HepG2 (cell line): Measurements from ENCODE around the gene DEDD2. TPM values are rescaled to one million over a fixed set of nuclear protein-coding genes. Genes with fewer than 3 reads are reported as not detected.
A peak's percentile ranks its signal among the peaks of the same experiment; 100 is the strongest.

Experiments
- AHR ChIP-seq: IDR thresholded peaks from 2 replicates; pipeline ENCODE4 v1.6.1; 2018; ENCODE audit warnings: missing genetic modification reagents, missing compliant biosample characterization
- CBFB ChIP-seq: sonication (generic); formaldehyde crosslinking; IDR thresholded peaks from 2 replicates; pipeline ENCODE4 v1.4.0; 2020; ENCODE audit warnings: missing genetic modification reagents
- CBX5 ChIP-seq: sonication (generic); formaldehyde crosslinking; IDR thresholded peaks from 2 replicates; pipeline ENCODE4 v1.4.0; 2020; ENCODE audit warnings: missing genetic modification reagents, borderline replicate concordance
- ERF ChIP-seq: IDR thresholded peaks from 2 replicates; pipeline ENCODE4 v1.6.1; 2018; ENCODE audit warnings: missing biosample characterization, missing genetic modification reagents
- KLF9 ChIP-seq: IDR thresholded peaks from 2 replicates; pipeline ENCODE4 v1.6.1; 2016; ENCODE audit warnings: low read depth
- MED13 ChIP-seq: sonication (generic); formaldehyde crosslinking; IDR thresholded peaks from 2 replicates; pipeline ENCODE4 v1.5.0; 2020; ENCODE audit warnings: missing genetic modification reagents
- NFE2L1 ChIP-seq: sonication (generic); formaldehyde crosslinking; IDR thresholded peaks from 2 replicates; pipeline ENCODE4 v1.4.0; 2020; ENCODE audit warnings: missing genetic modification reagents, mild to moderate bottlenecking, borderline replicate concordance
- NFRKB ChIP-seq: fragments of 450-650 bp; IDR thresholded peaks from 2 replicates; pipeline ENCODE4 v1.6.1; 2017
- NONO ChIP-seq, 2 experiments: fragments of 450-650 bp in 1 of 2; sonication (generic) in 1 of 2; formaldehyde crosslinking in 1 of 2; IDR thresholded peaks in 1 of 2; conservative IDR thresholded peaks in 1 of 2; 2 replicates each; pipeline versions ENCODE4 v1.6.1 to v1.8.0; 2017 to 2022; ENCODE audit warnings: mild to moderate bottlenecking in 1 of 2, missing genetic modification reagents in 1 of 2, moderate library complexity in 1 of 2
- NR1H2 ChIP-seq: sonication (generic); formaldehyde crosslinking; IDR thresholded peaks from 2 replicates; pipeline ENCODE4 v1.8.1; 2022; ENCODE audit warnings: low read depth, missing genetic modification reagents, borderline replicate concordance
- TOPORS ChIP-seq: sonication (generic); formaldehyde crosslinking; IDR thresholded peaks from 2 replicates; pipeline ENCODE4 v1.8.0; 2023; ENCODE audit warnings: mild to moderate bottlenecking, missing genetic modification reagents
- ZNF12 ChIP-seq: sonication (generic); formaldehyde crosslinking; IDR thresholded peaks from 2 replicates; pipeline ENCODE4 v1.5.0; 2020; ENCODE audit warnings: missing genetic modification reagents
- ZNF468 ChIP-seq: sonication (generic); formaldehyde crosslinking; IDR thresholded peaks from 2 replicates; pipeline ENCODE4 v1.8.0; 2022; ENCODE audit warnings: mild to moderate bottlenecking, moderate library complexity, missing genetic modification reagents
- ZNF572 ChIP-seq: sonication (generic); formaldehyde crosslinking; IDR thresholded peaks from 2 replicates; pipeline ENCODE4 v1.5.1; 2020; ENCODE audit warnings: mild to moderate bottlenecking, missing genetic modification reagents
- ZNF607 ChIP-seq: sonication (generic); formaldehyde crosslinking; IDR thresholded peaks from 2 replicates; pipeline ENCODE4 v1.5.1; 2020; ENCODE audit warnings: missing genetic modification reagents, mild to moderate bottlenecking, borderline replicate concordance
- ZNF768 ChIP-seq: sonication (generic); formaldehyde crosslinking; IDR thresholded peaks from 2 replicates; pipeline ENCODE4 v1.4.0; 2020; ENCODE audit warnings: missing genetic modification reagents
- polyA plus RNA-seq, 8 experiments: library from polyadenylated mRNA; depleted of rRNA in 3 of 8; stranded (reverse) in 7 of 8; unstranded in 1 of 8; fragments of >200 nt; fragmentation: Illumina TruSeq in 4 of 8; extraction: Trizol in 4 of 8; gene quantifications; 2 replicates each; pipeline versions ENCODE4 v1.2.1 to v1.2.3, GENCODE V29; 2011 to 2016; ENCODE audit warnings: low read depth in 4 of 8, missing spikeins in 1 of 8, mixed read lengths in 1 of 8; ENCODE audit not compliant: insufficient read depth in 1 of 8
- total RNA-seq, 5 experiments: library from RNA; depleted of rRNA; stranded (reverse); fragments of >200 nt; fragmentation: Illumina TruSeq; extraction: Trizol; gene quantifications; 2 replicates each; pipeline ENCODE4 v1.2.3, GENCODE V29; 2016; ENCODE audit warnings: low read depth in 1 of 5
- TF ChIP-seq, protein P1 (sequence below): sonication (generic); formaldehyde crosslinking; IDR thresholded peaks from 2 replicates; pipeline ENCODE4 v1.4.0; 2020; ENCODE audit warnings: mild to moderate bottlenecking, missing genetic modification reagents
- TF ChIP-seq, protein P2 (sequence below): IDR thresholded peaks from 2 replicates; pipeline ENCODE4 v1.6.1; 2016; ENCODE audit warnings: mild to moderate bottlenecking, missing biosample characterization, missing genetic modification reagents
- TF ChIP-seq, protein P3 (sequence below): sonication (generic); formaldehyde crosslinking; conservative IDR thresholded peaks from 2 replicates; pipeline ENCODE4 v1.4.0; 2020; ENCODE audit warnings: missing genetic modification reagents
- TF ChIP-seq, protein P4 (sequence below): sonication (generic); formaldehyde crosslinking; IDR thresholded peaks from 2 replicates; pipeline ENCODE4 v1.8.0; 2022; ENCODE audit warnings: mild to moderate bottlenecking, missing genetic modification reagents
- TF ChIP-seq, protein P5 (sequence below): sonication (generic); formaldehyde crosslinking; IDR thresholded peaks from 2 replicates; pipeline ENCODE4 v1.4.0; 2020; ENCODE audit warnings: missing genetic modification reagents

Gene DEDD2
- total and polyA plus RNA-seq, 2 of the 13 experiments (the other 11 are each of a cell fraction or from before 2014, with no cell fraction given): 19.2 to 24.7 TPM

DNA sequence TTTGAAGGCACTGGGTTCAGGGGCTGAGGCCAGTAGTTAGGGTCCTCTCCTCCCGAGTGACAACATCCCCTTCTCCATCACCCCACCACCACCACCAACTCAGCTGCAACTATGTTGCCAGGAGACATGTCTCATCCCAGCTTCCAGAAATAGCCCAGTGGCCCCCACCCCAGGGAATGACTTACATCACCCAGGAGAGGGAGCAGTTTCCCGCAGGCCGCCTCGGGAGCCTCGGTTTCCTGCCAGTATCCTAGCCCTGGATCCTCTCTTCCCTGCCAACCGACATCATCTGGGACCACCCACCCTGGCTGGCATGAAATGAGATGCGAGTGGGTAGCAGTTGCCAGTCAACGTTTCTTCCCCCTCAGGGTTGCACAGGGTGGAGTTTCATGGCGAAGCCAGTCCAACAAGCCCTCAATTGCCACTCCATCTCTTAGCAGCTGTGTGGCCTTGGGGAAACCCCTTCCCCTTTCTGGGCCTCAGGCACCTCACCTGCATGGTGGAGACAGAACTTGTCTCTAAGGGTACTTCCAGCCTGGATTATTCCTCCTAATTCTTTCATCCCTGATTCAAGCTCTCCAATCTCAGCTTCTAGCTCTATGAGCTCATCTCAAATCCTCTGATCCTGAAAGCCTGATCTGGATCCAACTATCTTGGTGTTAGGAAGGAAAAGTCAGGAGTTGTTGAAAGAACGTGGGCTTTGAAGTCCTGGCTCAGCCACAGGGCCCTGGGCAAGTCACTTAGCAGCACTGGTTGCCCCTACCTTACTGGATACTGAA lies 28.9 kb upstream of the DEDD2 start (continued):
- TF ChIP-seq MED13 (CRISPR knock-in tag) (no peak), NR1H2 (CRISPR knock-in tag) (no peak), NFRKB (no peak), ZNF607 (CRISPR knock-in tag) (peak; percentile 30; the same call in 1 of the 2 replicates), ZNF768 (peak; percentile 89), CBX5 (CRISPR knock-in tag) (no peak), NFE2L1 (CRISPR knock-in tag) (no peak), ZNF468 (no peak), CBFB (CRISPR knock-in tag) (no peak), ZNF12 (CRISPR knock-in tag) (no peak), TOPORS (CRISPR knock-in tag) (no peak), AHR (CRISPR knock-in tag) (peak; percentile 38; the same call in 1 of the 2 replicates), ERF (no peak), ZNF572 (CRISPR knock-in tag) (0 out of 2 replicates have a peak, but pooled peaks have one; percentile 30), KLF9 (CRISPR knock-in tag) (no peak), NONO (IDR thresholded peaks at IDR 0.05) (no peak), NONO (CRISPR knock-in tag; conservative IDR thresholded peaks at IDR 0.05) (peak; percentile 69)
- TF ChIP-seq, protein P1, sequence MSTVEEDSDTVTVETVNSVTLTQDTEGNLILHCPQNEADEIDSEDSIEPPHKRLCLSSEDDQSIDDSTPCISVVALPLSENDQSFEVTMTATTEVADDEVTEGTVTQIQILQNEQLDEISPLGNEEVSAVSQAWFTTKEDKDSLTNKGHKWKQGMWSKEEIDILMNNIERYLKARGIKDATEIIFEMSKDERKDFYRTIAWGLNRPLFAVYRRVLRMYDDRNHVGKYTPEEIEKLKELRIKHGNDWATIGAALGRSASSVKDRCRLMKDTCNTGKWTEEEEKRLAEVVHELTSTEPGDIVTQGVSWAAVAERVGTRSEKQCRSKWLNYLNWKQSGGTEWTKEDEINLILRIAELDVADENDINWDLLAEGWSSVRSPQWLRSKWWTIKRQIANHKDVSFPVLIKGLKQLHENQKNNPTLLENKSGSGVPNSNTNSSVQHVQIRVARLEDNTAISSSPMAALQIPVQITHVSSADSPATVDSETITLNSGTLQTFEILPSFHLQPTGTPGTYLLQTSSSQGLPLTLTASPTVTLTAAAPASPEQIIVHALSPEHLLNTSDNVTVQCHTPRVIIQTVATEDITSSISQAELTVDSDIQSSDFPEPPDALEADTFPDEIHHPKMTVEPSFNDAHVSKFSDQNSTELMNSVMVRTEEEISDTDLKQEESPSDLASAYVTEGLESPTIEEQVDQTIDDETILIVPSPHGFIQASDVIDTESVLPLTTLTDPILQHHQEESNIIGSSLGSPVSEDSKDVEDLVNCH (CRISPR knock-in tag): no peak
- TF ChIP-seq, protein P2, sequence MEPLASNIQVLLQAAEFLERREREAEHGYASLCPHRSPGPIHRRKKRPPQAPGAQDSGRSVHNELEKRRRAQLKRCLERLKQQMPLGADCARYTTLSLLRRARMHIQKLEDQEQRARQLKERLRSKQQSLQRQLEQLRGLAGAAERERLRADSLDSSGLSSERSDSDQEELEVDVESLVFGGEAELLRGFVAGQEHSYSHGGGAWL (CRISPR knock-in tag): peak; percentile 41; the same call in 1 of the 2 replicates
- TF ChIP-seq, protein P3, sequence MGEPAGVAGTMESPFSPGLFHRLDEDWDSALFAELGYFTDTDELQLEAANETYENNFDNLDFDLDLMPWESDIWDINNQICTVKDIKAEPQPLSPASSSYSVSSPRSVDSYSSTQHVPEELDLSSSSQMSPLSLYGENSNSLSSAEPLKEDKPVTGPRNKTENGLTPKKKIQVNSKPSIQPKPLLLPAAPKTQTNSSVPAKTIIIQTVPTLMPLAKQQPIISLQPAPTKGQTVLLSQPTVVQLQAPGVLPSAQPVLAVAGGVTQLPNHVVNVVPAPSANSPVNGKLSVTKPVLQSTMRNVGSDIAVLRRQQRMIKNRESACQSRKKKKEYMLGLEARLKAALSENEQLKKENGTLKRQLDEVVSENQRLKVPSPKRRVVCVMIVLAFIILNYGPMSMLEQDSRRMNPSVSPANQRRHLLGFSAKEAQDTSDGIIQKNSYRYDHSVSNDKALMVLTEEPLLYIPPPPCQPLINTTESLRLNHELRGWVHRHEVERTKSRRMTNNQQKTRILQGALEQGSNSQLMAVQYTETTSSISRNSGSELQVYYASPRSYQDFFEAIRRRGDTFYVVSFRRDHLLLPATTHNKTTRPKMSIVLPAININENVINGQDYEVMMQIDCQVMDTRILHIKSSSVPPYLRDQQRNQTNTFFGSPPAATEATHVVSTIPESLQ (CRISPR knock-in tag): no peak
- TF ChIP-seq, protein P4, sequence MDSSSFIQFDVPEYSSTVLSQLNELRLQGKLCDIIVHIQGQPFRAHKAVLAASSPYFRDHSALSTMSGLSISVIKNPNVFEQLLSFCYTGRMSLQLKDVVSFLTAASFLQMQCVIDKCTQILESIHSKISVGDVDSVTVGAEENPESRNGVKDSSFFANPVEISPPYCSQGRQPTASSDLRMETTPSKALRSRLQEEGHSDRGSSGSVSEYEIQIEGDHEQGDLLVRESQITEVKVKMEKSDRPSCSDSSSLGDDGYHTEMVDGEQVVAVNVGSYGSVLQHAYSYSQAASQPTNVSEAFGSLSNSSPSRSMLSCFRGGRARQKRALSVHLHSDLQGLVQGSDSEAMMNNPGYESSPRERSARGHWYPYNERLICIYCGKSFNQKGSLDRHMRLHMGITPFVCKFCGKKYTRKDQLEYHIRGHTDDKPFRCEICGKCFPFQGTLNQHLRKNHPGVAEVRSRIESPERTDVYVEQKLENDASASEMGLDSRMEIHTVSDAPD (CRISPR knock-in tag): 0 out of 2 replicates have a peak, but pooled peaks have one; percentile 32
- TF ChIP-seq, protein P5, sequence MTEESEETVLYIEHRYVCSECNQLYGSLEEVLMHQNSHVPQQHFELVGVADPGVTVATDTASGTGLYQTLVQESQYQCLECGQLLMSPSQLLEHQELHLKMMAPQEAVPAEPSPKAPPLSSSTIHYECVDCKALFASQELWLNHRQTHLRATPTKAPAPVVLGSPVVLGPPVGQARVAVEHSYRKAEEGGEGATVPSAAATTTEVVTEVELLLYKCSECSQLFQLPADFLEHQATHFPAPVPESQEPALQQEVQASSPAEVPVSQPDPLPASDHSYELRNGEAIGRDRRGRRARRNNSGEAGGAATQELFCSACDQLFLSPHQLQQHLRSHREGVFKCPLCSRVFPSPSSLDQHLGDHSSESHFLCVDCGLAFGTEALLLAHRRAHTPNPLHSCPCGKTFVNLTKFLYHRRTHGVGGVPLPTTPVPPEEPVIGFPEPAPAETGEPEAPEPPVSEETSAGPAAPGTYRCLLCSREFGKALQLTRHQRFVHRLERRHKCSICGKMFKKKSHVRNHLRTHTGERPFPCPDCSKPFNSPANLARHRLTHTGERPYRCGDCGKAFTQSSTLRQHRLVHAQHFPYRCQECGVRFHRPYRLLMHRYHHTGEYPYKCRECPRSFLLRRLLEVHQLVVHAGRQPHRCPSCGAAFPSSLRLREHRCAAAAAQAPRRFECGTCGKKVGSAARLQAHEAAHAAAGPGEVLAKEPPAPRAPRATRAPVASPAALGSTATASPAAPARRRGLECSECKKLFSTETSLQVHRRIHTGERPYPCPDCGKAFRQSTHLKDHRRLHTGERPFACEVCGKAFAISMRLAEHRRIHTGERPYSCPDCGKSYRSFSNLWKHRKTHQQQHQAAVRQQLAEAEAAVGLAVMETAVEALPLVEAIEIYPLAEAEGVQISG (CRISPR knock-in tag): peak; percentile 39; the same call in 1 of the 2 replicates
